HG02884 (cell line): ENCODE results near the gene TMEM201.
"Not testable (repeated sequence)": the region's sequence is repeated elsewhere in the genome, so short reads cannot be mapped to it uniquely, and the experiment has no call there.

Experiments
- ATAC-seq: cut with Tn5 transposase; IDR thresholded peaks from one replicate; pipeline ENCODE4 v1.9.1; 2021; ENCODE audit warnings: mild to moderate bottlenecking, moderate library complexity; ENCODE audit not compliant: unreplicated experiment

The TMEM201 gene

GRCh38 chr1:9615316-9616063, 26.8 kb downstream of the TMEM201 start:
- no peak for ATAC-seq

DNA sequence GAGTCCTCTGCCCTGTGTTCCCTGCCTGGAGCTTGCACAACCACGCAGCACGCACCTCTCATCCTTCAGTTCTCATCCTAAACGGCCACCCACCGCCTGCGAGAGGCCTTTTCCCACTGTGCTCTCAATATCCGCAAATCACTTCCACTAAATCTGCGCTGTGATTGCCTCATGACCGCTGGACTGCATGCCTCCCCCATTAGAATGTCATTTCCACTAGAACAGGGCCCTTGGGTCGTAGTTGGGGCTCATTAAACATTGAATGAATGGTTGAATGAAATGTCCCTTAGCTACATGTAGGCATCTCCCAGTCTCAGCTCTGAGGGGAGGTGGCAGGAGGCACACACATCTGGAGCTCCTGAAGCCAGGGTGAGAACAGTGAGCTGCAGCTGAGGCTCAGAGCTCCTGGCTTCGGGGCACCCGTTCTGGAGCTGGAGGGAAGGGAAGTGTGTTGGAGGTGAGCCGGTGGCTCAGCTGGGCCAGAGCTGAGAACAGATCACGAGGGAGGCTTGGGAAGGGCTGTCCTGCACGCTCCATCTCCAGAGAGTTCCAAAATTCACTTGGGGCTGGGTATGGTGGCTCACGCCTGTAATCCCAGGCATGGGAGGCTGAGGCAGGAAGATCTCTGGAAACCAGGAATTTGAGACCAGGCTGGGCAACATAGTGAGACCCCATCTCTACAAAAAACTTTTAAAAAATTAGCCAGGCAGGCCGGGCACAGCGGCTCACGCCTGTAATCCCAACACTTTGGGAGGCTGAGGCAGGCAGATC, 30.4 kb downstream of the TMEM201 start:
- no peak for ATAC-seq

GRCh38 chr1:9621032-9621431, 32.3 kb downstream of the TMEM201 start:
- ATAC-seq = no peak

GRCh38 chr1:9624081-9624480, 35.4 kb downstream of the TMEM201 start:
- no peak for ATAC-seq

DNA sequence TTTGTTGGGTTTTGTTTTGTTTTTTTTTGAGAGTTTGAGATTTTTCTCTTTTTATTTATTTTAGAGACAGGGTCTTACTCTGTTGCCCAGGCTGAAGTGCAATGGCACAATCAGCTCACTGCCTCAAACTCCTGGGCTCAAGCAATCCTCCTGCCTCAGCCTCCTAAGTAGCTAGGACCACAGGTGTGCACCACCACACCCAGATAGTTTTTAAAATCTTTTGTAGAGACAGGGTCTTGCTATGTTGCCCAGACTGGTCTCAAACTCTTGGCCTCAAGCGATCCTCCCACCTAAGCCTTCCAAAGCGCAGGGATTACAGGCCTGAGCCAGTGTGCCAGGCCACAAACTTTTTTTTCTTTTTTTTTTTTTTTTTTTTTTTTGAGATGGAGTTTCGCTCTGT, 36.3 kb downstream of the TMEM201 start:
- ATAC-seq = not testable (repeated sequence)

GRCh38 chr1:9626201-9626608, 37.5 kb downstream of the TMEM201 start:
- no peak for ATAC-seq

DNA sequence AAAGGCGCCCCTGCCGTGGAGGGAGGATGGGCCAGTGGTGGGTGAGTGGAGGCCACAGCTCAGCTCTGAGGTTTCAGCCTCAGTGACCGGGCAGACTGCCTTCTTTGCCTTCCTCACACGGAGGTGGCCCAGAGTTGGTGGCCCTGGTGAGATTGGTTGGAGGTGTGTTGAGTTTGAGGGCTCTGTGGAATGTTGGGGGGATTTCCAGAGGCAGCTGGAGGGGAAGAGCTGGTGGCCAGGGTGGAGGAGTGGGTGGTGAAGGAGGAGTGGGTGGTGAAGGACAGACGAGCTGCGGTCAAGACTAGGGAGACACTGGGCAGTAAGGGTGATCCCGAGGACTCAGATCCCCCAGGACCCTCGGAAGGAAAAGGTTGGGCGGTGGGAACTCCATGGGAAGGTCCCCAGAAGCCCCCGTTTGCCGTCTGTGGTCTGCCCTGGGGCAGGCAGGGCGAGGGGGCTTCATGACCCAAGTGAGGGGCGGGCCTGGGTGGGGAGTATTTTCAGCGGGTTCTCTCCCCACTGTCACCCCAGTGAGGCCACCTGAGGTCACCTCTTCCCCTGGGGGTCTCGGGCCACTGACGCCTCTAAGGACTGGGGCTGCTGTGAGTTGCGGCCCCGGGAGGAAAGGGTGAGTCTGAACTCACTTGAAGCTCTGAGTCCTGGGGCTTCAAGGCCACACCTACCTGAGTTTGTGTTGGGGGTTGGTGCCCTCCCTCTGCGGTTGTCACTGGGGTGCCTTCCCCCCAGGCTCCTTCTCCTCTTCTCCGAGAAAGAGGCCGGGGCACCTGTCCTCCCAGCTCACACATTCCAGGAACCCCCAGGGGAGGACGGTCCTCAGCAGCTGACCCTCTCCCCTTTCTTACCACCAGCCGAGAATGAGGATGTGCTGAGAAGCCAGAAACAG, 40.1 kb downstream of the TMEM201 start:
- no peak for ATAC-seq

GRCh38 chr1:9629445-9630201, 40.9 kb downstream of the TMEM201 start:
- ATAC-seq = no peak

GRCh38 chr1:9630331-9631111, 41.8 kb downstream of the TMEM201 start:
- no peak for ATAC-seq

- no peak for ATAC-seq
These were observed 42.9 kb downstream of the TMEM201 start for GRCh38 chr1:9631613-9632012.

DNA sequence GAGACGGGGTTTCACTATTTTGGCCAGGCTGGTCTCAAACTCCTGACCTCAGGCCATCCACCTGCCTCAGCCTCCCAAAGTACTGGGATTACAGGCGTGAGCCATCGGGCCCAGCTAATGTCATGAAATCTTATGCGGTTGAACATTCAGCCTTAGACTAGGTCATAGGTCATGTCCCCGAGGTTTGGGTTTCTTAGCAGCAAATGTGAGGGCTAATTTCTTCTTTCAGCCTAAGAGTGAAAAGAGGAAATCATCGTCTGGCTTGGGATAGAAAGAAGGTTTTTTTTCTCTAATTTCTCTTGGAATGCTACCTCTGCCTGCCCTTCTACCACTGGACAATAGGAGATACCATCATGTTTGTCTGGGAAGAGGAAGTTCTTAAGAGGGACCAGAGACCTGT, 44.8 kb downstream of the TMEM201 start:
- ATAC-seq = no peak

DNA sequence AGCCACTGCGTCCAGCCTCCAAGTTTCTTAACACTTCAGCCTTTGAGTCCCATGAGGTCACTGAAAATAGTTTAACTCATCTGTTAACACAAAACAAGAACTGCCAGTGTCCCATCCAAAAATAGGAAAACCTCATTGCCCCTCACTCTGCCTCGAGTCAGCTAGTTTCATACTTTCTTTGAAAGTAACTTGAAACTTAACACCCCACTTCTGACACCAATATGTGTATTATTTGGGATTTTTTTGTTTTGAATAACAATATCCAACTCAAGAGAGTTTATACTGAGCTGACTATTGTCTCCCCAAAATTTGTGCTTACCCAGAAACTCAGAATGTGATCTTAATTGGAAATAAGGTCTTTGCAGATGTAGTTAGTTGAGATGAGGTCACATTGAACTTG, 45.9 kb downstream of the TMEM201 start:
- ATAC-seq = no peak

DNA sequence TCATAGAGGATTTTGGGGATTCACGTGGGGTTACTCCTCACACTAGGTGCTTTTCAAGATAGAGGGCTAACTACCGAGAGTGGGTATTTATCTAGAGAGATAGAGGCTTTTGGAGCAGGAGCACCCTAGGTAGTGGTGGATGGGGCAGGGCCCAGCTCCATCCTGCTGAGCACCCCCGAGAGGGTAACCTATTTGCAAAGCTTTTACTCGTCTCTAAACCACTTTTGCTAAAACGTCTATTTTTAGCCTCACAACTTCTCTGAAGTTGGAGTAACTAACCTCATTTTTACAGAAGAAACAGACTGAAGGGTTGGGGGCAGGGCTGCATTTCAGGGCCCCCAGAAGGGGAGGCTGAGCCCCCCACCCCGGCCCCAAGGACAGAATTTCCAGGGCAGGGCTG, 50.5 kb downstream of the TMEM201 start:
- no peak for ATAC-seq

GRCh38 chr1:9643351-9644256, 54.9 kb downstream of the TMEM201 start:
- no peak for ATAC-seq

GRCh38 chr1:9646037-9646436, 57.3 kb downstream of the TMEM201 start:
- no peak for ATAC-seq

GRCh38 chr1:9648171-9648570, 59.5 kb downstream of the TMEM201 start:
- no peak for ATAC-seq

DNA sequence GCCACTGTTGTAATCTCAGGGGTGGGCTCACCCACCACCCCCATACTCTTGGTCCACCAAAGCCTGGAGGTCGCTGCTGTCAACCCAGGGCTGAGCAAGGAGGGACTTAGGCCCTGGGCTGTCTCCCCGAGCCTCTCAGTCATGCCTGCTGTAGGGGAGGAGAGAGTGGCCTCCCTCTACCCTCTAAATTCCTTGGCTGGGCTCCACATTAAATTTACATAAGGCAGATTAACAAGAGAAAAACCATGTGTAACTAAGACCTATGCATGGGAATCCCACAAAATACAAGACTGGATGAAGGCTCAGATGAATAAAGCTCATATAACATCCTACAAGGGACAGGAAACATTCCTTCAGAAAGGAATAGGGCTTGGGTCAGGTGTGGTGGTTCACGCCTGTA, 61.1 kb downstream of the TMEM201 start:
- no peak for ATAC-seq

DNA sequence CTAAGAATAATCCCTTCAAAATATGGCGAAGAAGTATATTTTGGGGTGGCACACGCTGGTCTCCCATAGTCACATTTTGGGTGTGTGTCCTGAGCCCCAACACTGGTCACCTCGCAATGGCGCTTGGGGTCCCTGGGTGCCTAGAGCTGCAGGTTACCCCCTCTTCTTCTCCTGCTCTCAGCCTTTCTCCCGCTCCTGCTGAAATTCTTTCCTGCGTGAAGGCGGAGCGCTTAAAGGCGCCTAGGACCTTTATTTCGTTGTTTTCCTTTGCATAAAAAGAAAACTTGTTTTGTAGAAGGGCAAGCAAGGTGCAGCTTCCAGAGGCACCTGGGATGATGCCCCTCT, 62.5 kb downstream of the TMEM201 start:
- no peak for ATAC-seq
